GM12801 (cell line): ENCODE measurements around the gene KIAA1671.

ENCODE experiments used
- TF ChIP-seq, protein P1 (sequence below): IDR thresholded peaks from one replicate; pipeline ENCODE4 v1.5.1; 2011; ENCODE audit warnings: control low read depth; ENCODE audit not compliant: insufficient read length; ENCODE audit errors: extremely low read depth

The KIAA1671 gene

DNA sequence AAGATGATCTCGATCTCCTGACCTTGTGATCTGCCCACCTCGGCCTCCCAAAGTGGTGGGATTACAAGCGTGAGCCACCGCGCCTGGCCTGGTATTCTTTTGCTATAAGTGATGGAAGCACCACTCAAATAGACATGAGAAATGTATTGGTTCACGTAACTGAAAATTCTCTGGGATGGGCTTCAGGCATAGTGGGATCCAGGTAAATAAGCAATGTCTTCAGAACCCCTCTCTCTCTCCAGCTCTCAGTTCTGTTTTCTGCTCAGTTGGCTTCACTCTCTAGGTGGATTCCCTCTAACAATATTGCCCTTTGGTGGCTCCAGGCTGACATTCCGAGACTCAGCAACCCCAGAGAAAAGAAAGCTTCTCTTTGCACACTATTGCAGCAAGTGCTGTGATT lies 5.1 kb upstream of the KIAA1671 start:
- TF ChIP-seq, protein P1, sequence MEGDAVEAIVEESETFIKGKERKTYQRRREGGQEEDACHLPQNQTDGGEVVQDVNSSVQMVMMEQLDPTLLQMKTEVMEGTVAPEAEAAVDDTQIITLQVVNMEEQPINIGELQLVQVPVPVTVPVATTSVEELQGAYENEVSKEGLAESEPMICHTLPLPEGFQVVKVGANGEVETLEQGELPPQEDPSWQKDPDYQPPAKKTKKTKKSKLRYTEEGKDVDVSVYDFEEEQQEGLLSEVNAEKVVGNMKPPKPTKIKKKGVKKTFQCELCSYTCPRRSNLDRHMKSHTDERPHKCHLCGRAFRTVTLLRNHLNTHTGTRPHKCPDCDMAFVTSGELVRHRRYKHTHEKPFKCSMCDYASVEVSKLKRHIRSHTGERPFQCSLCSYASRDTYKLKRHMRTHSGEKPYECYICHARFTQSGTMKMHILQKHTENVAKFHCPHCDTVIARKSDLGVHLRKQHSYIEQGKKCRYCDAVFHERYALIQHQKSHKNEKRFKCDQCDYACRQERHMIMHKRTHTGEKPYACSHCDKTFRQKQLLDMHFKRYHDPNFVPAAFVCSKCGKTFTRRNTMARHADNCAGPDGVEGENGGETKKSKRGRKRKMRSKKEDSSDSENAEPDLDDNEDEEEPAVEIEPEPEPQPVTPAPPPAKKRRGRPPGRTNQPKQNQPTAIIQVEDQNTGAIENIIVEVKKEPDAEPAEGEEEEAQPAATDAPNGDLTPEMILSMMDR, result no peak

DNA sequence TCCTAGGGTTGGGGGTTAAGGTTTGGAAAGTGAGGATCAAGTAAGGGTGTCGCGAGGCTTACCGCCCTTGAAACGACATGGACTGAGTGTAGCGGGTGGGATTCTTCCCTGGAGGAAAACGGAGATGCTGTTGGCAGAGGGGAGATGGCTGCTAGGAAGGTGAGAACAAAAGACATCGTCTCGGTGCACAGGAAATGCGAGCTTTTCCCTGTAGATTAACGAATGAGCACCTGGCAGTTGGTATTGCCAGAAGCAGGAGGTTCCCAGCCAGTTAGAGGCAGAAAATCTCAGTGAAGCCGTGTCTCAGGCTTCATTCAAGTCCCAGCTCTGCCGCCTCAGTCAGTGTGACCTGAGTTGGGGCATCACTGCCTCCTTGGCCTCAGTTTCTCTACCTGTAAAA lies 4.6 kb upstream of the KIAA1671 start:
- TF ChIP-seq, protein P1, result no peak

DNA sequence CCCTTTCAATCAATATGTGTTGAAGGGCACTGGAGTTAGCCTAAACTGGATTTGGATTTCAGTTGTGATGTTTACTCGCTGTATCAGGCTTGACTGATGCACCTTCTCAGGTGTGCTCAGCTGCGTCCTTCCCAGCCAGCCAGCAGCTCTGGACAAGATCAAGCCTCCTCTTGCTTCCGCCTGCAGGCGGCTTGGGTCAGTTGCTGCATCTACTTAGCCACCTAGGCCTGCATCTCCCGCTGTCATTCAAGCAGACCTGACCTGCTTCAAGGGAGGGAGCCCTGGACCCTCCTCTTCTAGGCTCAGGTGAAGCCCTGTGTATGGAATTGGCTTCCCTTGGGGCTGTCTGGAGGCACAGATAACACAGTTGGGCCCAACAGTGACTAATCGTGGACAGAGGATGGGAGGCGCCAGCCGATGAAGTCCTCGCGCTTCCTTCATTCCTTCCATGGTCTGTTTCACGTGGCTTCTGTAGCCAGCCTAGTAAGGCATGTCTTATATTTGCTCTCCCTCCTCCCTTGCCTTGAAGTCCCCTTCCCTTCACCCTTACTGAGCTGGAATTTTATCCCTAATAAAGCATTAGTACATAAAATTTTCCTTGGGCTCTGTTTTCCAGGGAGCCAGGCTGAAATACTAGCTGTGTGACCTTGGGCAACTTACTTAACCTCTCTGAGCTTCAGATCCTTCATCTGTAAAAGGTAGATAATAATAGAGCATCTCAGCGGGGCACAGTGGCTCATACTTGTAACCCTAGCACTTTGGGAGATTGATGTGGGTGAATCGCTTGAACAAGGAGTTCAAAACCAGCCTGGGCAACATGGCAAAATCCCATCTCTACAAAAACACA lies 3.9 kb upstream of the KIAA1671 start:
- TF ChIP-seq, protein P1, result no peak

DNA sequence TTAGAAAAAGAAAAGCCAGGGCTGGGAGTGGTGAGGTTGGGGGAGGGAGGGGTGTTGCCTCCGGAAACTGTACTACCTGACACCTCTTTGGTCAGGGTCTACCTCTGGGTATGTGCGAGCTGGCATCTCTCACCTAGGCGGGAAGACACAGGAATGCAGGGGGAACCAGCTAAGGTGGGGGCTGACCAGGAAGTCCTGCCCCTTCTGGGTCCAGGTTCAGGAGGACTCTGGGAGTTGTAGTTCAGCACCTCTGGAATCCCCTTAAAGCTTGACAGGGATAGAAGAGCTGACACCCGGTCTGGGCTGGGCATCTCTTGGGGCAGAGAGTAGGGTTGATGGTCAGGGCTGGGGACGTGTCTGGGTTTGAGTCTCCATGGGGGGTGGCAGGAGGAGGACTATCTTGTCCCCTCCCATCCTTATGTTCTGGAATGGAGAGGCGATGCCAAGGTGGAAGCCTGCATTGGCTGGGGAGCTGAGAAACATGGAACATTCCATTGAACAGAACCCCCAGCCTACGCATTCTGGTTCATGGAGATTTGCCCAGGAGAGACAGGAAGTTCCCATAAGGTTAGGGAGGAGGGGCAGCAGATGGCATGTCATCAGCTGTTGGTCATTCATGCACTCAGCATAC lies 2.1 kb upstream of the KIAA1671 start:
- TF ChIP-seq, protein P1, result no peak

DNA sequence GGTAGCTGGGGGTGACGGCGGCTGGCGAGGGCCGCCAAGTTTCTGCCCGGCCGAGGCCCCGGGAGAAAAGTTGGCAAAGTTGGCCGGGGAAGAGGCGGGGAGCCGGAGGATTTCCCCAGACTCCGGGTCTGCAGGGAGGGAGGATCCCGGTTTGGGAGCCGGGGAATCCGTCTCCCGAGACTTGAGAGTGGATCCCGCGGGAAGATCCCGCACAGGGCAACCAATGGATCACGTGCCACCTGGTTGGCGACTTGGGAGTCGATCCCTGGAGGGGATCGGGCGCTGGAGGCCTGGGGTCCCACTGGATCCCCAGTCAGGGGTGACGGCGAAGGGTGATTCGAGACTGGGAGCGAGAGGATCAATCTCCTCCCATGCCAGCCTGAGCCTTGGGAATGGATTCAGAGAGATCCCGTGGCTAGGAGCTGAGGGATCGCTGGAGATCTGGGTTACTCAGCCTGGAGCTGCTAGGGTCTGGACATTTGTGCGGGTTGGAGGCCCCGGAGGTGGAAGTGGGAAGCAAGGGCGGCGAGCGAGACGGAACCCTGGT lies 394 bp downstream of the KIAA1671 start:
- TF ChIP-seq, protein P1, result no peak

DNA sequence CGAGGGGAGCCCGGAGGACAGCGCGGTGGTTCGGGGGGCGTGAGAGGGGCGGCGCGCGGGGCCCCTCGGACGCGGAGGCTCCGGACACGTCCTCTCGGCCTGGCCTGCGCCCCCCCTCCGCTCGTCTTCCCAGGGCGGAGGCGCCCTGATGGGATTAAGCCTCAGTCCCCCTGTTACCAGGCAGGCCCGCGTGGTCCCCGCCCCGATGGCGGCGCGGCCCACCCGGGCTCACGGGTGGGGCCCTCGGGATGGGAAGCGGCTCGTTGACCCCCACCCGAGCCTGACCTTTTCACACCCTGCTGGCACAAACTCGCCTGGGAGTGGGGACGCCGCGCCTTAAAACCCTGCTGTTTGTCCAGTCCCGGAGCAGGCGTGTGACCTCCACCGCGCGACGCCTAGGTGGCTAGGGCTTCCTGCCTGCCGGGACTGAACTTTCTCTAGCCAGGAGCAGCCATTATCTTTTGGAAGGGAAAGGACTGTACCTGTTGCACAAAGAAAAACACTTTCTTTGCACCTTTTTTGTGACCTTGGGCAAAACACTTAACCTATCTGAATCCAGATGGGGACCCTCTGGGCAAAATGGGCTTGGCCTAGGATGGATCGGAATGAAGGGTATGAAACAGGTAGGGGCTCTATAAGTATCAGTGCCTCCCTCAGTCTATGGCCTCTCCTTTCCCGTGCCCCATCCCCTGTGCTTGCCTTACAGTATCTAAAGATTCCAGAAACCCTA lies 1.0 kb downstream of the KIAA1671 start:
- TF ChIP-seq, protein P1, result no peak

DNA sequence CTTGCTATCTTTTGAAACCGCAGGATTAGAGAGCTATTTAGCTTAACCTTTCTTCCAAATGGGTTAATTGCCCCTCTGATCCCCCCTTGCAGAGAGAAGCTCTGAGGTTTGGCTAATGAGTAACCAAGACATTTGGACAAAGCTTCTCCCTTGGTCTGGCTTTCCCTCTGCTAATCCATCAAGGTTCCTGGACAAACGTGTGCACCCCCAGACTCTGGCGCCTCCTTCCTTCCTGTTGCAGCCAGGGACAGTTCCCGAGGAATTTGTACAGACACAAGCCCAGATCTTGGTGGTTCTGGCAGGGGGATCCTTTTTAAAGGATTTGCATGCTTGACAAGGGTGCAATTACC lies 1.6 kb downstream of the KIAA1671 start:
- TF ChIP-seq, protein P1, result no peak
